GM12874 (cell line): ENCODE measurements around the gene ATXN1.

Experiments
- TF ChIP-seq, protein P1 (sequence below): IDR thresholded peaks from 2 replicates; pipeline ENCODE4 v1.5.1; 2011; ENCODE audit warnings: low read depth, mild to moderate bottlenecking, control low read depth, low read length, moderate library complexity; ENCODE audit not compliant: insufficient read depth

The ATXN1 gene

DNA sequence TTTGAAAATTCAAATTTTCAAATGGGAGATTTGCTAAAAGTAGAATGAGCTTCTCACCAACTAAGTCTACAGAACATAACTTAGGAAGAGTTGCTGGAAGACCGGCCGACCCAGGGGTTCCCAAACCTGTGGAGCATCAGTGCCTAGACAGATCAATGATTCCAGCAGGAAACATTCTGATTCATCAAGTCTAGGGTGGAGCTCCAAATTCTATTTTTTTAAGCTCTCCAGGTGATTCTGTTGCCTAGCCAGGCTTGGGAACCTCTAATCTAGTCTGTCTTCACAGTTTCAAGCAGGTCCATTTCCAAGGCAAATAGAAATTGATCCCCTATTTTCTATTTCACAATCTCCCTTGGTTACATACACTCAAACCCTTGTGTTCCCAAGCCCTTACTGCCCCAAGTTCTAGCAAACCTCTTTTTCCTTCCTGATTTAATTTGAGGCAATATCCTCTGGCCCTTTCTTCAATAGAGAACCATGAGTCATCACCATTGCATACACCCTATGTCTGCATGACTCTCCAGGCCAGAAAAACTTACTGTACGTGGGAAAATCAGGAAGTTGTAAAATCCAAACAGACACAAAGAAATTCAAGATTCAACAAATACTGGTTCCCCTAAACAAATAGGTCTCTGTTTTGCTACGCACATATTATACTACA lies 8.9 kb downstream of the ATXN1 start:
- TF ChIP-seq, protein P1, sequence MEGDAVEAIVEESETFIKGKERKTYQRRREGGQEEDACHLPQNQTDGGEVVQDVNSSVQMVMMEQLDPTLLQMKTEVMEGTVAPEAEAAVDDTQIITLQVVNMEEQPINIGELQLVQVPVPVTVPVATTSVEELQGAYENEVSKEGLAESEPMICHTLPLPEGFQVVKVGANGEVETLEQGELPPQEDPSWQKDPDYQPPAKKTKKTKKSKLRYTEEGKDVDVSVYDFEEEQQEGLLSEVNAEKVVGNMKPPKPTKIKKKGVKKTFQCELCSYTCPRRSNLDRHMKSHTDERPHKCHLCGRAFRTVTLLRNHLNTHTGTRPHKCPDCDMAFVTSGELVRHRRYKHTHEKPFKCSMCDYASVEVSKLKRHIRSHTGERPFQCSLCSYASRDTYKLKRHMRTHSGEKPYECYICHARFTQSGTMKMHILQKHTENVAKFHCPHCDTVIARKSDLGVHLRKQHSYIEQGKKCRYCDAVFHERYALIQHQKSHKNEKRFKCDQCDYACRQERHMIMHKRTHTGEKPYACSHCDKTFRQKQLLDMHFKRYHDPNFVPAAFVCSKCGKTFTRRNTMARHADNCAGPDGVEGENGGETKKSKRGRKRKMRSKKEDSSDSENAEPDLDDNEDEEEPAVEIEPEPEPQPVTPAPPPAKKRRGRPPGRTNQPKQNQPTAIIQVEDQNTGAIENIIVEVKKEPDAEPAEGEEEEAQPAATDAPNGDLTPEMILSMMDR: no peak

DNA sequence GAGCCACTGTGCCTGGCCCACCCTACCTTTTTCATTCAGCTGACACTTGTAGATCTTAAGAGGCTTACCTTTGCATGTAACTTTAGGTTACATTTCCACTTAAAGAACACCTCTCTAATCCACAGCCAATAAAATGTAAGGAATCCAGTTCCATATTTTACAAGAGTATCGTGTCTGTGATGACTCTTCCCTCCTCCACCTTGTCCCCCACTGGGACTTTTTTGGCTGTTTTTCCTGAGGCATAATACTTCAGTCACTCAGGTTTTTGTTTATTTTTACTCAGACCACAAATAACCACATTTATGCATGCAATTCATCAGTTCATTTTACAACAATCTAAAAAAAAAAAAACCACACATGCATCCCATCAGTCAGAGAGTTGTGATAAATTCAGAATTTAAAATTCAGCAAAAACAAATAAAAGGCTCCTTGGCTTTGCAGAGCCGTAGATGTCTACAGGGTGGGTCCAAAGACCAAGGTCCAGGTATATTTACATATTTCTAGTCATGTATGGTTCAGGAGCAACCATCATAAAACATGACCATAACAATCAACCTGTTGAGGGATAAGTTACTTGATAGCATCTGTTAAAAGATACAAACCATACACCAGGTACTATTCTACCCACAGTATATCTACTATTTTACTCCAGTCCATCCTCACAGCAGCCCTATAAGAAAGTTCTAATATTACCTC lies 9.9 kb downstream of the ATXN1 start:
- TF ChIP-seq, protein P1: no peak

DNA sequence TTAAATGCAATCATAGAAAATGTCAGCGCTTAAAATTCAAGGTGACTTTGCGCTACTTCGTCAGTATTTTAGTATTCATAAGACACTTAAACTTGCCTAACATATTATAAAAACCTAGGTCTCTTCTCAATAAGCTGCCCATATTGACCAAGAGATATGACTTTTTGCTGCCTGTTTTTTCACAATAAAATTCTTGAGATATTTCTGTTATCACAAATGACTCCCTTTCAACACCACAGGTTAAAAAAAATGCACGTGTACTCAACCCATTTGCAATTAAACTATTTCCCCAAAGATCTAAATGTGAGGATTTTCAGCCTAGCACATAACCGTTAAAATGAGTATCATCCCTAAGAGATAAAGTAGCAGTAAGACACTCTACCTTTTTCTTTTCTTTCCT lies 10.7 kb downstream of the ATXN1 start:
- TF ChIP-seq, protein P1: no peak

DNA sequence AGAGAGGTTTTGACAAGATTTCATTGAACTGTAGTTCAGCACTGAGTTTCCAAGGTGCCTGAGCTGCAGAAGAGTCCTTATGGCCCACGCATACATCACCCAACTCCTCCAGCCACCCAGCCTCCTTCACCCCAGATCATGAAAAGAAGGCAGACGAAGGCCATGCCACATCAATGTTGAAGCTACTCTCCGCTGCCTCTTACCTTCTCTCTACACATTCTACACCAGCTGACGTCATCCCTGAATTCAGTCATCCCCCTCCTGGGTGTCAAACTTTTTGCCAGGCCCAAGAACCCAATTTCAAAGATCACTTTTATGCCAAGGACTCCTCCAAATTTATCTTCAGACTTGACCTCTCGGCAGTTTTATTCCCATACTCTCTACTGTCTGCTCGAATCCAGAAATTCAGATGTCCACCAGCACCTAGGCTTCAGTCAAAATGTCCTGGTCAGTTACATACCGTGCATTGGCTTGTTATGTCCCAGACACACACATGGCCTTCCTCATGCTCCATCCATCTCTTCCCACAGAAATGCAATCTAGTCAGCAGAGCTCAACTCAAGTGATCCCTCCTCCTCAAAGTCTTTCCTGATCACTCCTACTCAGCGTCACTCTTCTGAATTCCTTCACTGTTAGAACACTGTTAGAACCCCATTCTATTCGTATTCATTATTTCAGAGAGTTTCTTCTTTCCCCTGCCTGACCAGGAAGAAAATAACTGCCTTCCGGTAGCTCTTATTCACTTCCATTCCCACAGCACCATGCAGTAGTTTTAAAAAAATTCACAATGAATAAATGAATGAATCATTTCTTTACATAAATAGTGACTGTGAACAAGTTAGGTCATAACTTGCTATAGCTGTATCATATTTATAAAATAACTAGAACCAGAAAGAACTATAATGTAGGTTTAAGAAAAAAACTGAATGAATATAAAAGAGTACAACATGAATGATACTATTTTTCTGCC lies 11.5 kb downstream of the ATXN1 start:
- TF ChIP-seq, protein P1: no peak

DNA sequence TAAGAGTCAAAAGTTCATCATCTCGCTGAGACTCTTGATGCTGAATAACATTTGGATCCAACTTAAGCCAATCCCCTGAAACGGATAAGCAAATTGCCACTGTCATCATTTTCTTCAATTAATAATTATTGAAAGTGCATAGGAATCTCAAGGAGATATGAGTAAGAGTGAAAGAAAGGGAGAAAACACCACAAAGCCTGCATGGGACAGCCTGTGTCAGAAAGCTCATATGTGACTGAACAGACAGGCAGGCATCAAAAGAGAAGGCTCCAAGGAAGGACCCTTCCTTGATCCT lies 13.3 kb downstream of the ATXN1 start:
- TF ChIP-seq, protein P1: no peak

DNA sequence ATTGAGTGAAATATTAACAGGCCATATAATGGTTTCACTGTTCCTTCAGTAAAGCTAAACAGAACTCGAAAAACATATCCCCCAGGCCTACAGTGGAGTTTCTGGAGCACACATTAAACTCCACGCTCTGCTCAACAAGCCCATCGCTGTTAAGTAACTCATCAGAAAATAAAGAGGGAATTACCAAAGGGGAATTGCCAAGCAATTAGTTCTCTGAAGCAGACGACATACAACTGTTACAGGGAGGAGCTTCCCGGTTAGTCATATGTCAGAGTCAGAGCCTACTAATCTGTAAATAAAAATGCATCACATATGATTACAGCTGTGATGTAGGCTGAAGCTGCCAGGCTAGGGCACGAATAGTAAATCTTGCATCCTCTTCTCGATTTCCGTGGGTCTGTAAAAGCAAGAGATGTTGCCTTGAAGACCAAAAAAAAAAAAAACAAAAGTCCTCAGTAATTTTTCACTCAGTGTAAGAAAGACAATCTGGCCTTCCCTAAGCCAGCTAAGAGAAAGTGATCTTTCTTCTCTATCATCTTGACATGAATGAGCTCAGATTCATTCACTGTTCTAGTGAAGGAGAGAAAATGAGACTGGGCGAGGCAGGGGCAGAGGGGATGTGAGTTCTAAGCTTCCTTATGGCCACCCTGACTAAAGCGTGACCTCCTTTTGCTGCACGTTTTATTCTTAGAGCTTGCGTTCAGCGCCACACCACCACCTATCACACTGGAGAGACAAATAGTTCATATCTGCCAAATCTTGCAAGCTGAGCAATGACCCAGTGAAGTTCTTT lies 13.8 kb downstream of the ATXN1 start:
- TF ChIP-seq, protein P1: no peak
